GM08714 (cell line): ENCODE data around the gene PHKA2.
"Not testable (repeated sequence)": the region's sequence is repeated elsewhere in the genome, so short reads cannot be mapped to it uniquely, and the experiment has no call there.

ENCODE experiments used
- H3K4me3 ChIP-seq: fragments of 200-500 bp; sonication (Bioruptor generic); 2 replicates; pipeline ENCODE4 v1.5.1; 2014; ENCODE audit warnings: mild to moderate bottlenecking, low read length, inconsistent platforms
- ZNF274 ChIP-seq: IDR thresholded peaks from 2 replicates; pipeline ENCODE4 v1.6.1; 2012; ENCODE audit warnings: mild to moderate bottlenecking, low read depth, low read length

Gene PHKA2

GRCh38 chrX:18864390-18864920 is 119.5 kb downstream of the PHKA2 start:
- TF ChIP-seq ZNF274, result no peak
- H3K4me3 ChIP-seq, result no peak overlapping the region

GRCh38 chrX:18861511-18861910 is 122.4 kb downstream of the PHKA2 start:
- no peak overlapping the region for H3K4me3 ChIP-seq
- no peak for TF ChIP-seq ZNF274

GRCh38 chrX:18856645-18856997 is 127.3 kb downstream of the PHKA2 start:
- TF ChIP-seq ZNF274, result no peak
- H3K4me3 ChIP-seq, result no peak overlapping the region

GRCh38 chrX:18855919-18856644 is 127.8 kb downstream of the PHKA2 start:
- TF ChIP-seq ZNF274, result no peak

GRCh38 chrX:18847901-18848300 is 136.0 kb downstream of the PHKA2 start:
- H3K4me3 ChIP-seq, result not testable (repeated sequence)

More at GRCh38 chrX:18855919-18856644, 127.8 kb downstream of the PHKA2 start:
- H3K4me3 ChIP-seq, result no peak overlapping the region
